Liver (tissue), 9 donors: ENCODE results near the gene FGD4. TPM values are rescaled to one million over a fixed set of nuclear protein-coding genes. Genes with fewer than 3 reads are reported as not detected.

Source experiments
- DNase-seq: peaks from one replicate; pipeline ENCODE4 v3.0.0-alpha.2; 2017; ENCODE audit warnings: low spot score
- H3K27ac ChIP-seq, 2 donors: one replicate each; pipeline ENCODE4 v1.7.0; 2013; ENCODE audit warnings: inconsistent platforms in 2 of 2, low read length in 2 of 2, control low read depth in 1 of 2, low read depth in 1 of 2, mild to moderate bottlenecking in 1 of 2
- H3K27me3 ChIP-seq, 4 donors: one replicate each; pipeline versions ENCODE4 v1.6.1 to v1.7.0; 2013; ENCODE audit warnings: low read length in 3 of 4, inconsistent platforms in 1 of 4, mild to moderate bottlenecking in 1 of 4, moderate library complexity in 1 of 4; ENCODE audit not compliant: control insufficient read depth in 4 of 4, insufficient read depth in 4 of 4
- H3K36me3 ChIP-seq, 4 donors: one replicate each; pipeline versions ENCODE4 v1.6.1 to v1.7.0; 2013; ENCODE audit warnings: low read length in 3 of 4, mild to moderate bottlenecking in 3 of 4, low read depth in 1 of 4, moderate library complexity in 1 of 4; ENCODE audit not compliant: control insufficient read depth in 4 of 4, insufficient read depth in 3 of 4
- H3K4me1 ChIP-seq, 4 donors: one replicate each; pipeline versions ENCODE4 v1.6.1 to v1.7.0; 2013; ENCODE audit warnings: low read length in 3 of 4, mild to moderate bottlenecking in 3 of 4, moderate library complexity in 1 of 4; ENCODE audit not compliant: control insufficient read depth in 4 of 4, insufficient read depth in 4 of 4
- H3K4me3 ChIP-seq, 3 donors: one replicate each; pipeline versions ENCODE4 v1.6.1 to v1.7.0; 2013; ENCODE audit warnings: low read length in 3 of 3, control low read depth in 1 of 3, low read depth in 1 of 3, mild to moderate bottlenecking in 1 of 3
- H3K9ac ChIP-seq, 2 donors: one replicate each; pipeline ENCODE4 v1.7.0; 2013; ENCODE audit warnings: low read length in 2 of 2, mild to moderate bottlenecking in 2 of 2, moderate library complexity in 2 of 2, control low read depth in 1 of 2, low read depth in 1 of 2
- H3K9me3 ChIP-seq, 4 donors: one replicate each; pipeline versions ENCODE4 v1.6.1 to v1.7.0; 2013; ENCODE audit warnings: low read length in 3 of 4; ENCODE audit not compliant: control insufficient read depth in 4 of 4
- CTCF ChIP-seq: fragments of 150-350 bp; IDR thresholded peaks from 2 replicates; pipeline ENCODE4 v1.5.1; 2017; ENCODE audit warnings: improper control_type of control experiment, low read depth, low read length; ENCODE audit not compliant: missing input control
- EGR1 ChIP-seq, 2 donors: IDR thresholded peaks; 2 replicates each; pipeline ENCODE4 v1.6.1; 2016 to 2018; ENCODE audit warnings: antibody characterized with exemption in 2 of 2, low read depth in 2 of 2
- FOXA1 ChIP-seq: IDR thresholded peaks from 2 replicates; pipeline ENCODE4 v1.6.1; 2016; ENCODE audit warnings: antibody characterized with exemption
- FOXA2 ChIP-seq: IDR thresholded peaks from 2 replicates; pipeline ENCODE4 v1.6.1; 2016; ENCODE audit warnings: antibody characterized with exemption
- GABPA ChIP-seq, 2 donors: IDR thresholded peaks in 1 of 2; conservative IDR thresholded peaks in 1 of 2; 2 replicates each; pipeline ENCODE4 v1.6.1; 2016; ENCODE audit warnings: antibody characterized with exemption in 2 of 2, mild to moderate bottlenecking in 1 of 2, moderate library complexity in 1 of 2
- HNF4A ChIP-seq, 2 donors: conservative IDR thresholded peaks; 2 replicates each; pipeline ENCODE4 v1.6.1; 2016; ENCODE audit warnings: antibody characterized with exemption in 2 of 2, mild to moderate bottlenecking in 2 of 2
- HNF4G ChIP-seq: IDR thresholded peaks from 2 replicates; pipeline ENCODE4 v1.6.1; 2016; ENCODE audit warnings: antibody characterized with exemption
- JUND ChIP-seq, 2 donors: IDR thresholded peaks; 2 replicates each; pipeline ENCODE4 v1.6.1; 2016; ENCODE audit warnings: antibody characterized with exemption in 2 of 2
- MAX ChIP-seq: IDR thresholded peaks from 2 replicates; pipeline ENCODE4 v1.6.1; 2016; ENCODE audit warnings: antibody characterized with exemption
- NR2F2 ChIP-seq: IDR thresholded peaks from 2 replicates; pipeline ENCODE4 v1.6.1; 2016; ENCODE audit warnings: antibody characterized with exemption
- RAD21 ChIP-seq, 2 donors: IDR thresholded peaks; 2 replicates each; pipeline ENCODE4 v1.6.1; 2016; ENCODE audit warnings: antibody characterized with exemption in 2 of 2, mild to moderate bottlenecking in 2 of 2
- RXRA ChIP-seq, 2 donors: IDR thresholded peaks; 2 replicates each; pipeline ENCODE4 v1.6.1; 2017 to 2018; ENCODE audit warnings: antibody characterized with exemption in 2 of 2, mild to moderate bottlenecking in 1 of 2
- SP1 ChIP-seq: IDR thresholded peaks from 2 replicates; pipeline ENCODE4 v1.6.1; 2018; ENCODE audit warnings: antibody characterized with exemption, mild to moderate bottlenecking
- TAF1 ChIP-seq: conservative IDR thresholded peaks from 2 replicates; pipeline ENCODE4 v1.6.1; 2016; ENCODE audit warnings: antibody characterized with exemption, mild to moderate bottlenecking
- YY1 ChIP-seq: IDR thresholded peaks from 2 replicates; pipeline ENCODE4 v1.6.1; 2016; ENCODE audit warnings: antibody characterized with exemption, mild to moderate bottlenecking
- ZBTB33 ChIP-seq: IDR thresholded peaks from 2 replicates; pipeline ENCODE4 v1.6.1; 2016; ENCODE audit warnings: antibody characterized with exemption
- WGBS: extraction: QIAGEN DNeasy Blood & Tissue Kit; methylation state at CpG from one replicate; pipeline ENCODE4 v1.1.7; 2013; 5-methylcytosine and 5-hydroxymethylcytosine counted together
- polyA plus RNA-seq, 2 donors: library from polyadenylated mRNA; stranded (reverse) in 1 of 2; unstranded in 1 of 2; fragments of 200-250 nt in 1 of 2; fragments of >200 nt in 1 of 2; fragmentation: Nextera tagmentation in 1 of 2; extraction: Ambion mirVana in 1 of 2; gene quantifications; one replicate each; pipeline versions ENCODE4 v1.2.1 to v1.2.3, GENCODE V29; 2013 to 2015
- total RNA-seq, 2 donors: library from RNA; depleted of rRNA; stranded (reverse); fragments of >200 nt; gene quantifications; one replicate each; pipeline ENCODE4 v1.2.3, GENCODE V29; 2014
- TF ChIP-seq, protein P1 (sequence below): IDR thresholded peaks from 2 replicates; pipeline ENCODE4 v1.6.1; 2016; ENCODE audit warnings: antibody characterized with exemption, mild to moderate bottlenecking
- TF ChIP-seq, protein P2 (sequence below): IDR thresholded peaks from 2 replicates; pipeline ENCODE4 v1.6.1; 2016; ENCODE audit warnings: antibody characterized with exemption
- donor health status: healthy.
- donor health status: healthy.
- donor health status: healthy.
- donor health status: healthy.
- donor health status: healthy.

Gene FGD4
- total and polyA plus RNA-seq, 4 donors, result 3.8 to 26.4 (median 9.0) TPM

DNA sequence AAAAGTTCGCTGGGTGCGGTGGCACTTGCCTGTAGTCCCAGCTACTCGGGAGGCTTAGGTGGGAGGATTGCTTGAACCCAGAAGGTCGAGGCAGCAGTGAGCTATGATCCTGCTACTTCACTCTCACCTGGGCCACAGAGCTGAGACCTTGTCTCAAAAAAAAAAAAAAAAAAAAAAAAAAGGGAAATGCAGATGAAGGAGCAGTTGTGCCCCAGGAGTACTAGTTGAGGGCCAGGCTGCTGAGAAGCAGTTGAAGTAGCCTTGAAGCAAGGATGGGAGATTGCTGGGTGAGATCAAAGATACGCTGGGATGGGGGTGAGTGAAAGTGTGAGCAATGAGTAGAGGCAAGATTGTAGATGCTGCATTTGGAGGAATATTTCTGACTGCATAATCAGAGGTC lies 186.3 kb downstream of the FGD4 start:
- Histone ChIP-seq H3K27ac (no peak overlapping the region), H3K4me1 (peaks cover 0 to 8% (median 5%) of the 10 kb centered on the region in 4 donors), H3K9ac (no peak overlapping the region), H3K27me3 (no peaks in the 10 kb centered on the region), H3K36me3 (peaks cover 6 to 26% (median 16%) of the 10 kb centered on the region in 4 donors), H3K4me3 (no peak overlapping the region), H3K9me3 (no peaks in the 10 kb centered on the region)
- no peak for TF ChIP-seq HNF4A (conservative IDR thresholded peaks at IDR 0.05)
- no peak for TF ChIP-seq YY1
- no peak for TF ChIP-seq JUND (IDR thresholded peaks at IDR 0.05)
- no peak for TF ChIP-seq RAD21 (IDR thresholded peaks at IDR 0.05)
- no peak for TF ChIP-seq RXRA (IDR thresholded peaks at IDR 0.05)
- no peak for TF ChIP-seq FOXA2
- TF ChIP-seq HNF4G, result no peak
- WGBS, result 96% methylated on average over 5 of the region's 5 CpGs
- DNase-seq, result no peak

- 81% methylated on average over 2 of the region's 2 CpGs for WGBS
- Histone ChIP-seq H3K4me3 (no peak overlapping the region), H3K4me1 (peaks cover 0 to 8% (median 5%) of the 10 kb centered on the region in 4 donors), H3K9ac (no peak overlapping the region), H3K27ac (no peak overlapping the region), H3K9me3 (no peaks in the 10 kb centered on the region), H3K36me3 (peaks cover 6 to 27% (median 17%) of the 10 kb centered on the region in 4 donors), H3K27me3 (no peaks in the 10 kb centered on the region)
- DNase-seq, result no peak
- TF ChIP-seq HNF4G, result no peak
- no peak for TF ChIP-seq FOXA2
- TF ChIP-seq HNF4A (conservative IDR thresholded peaks at IDR 0.05), result no peak
- TF ChIP-seq CTCF, result no peak
- TF ChIP-seq MAX, result no peak
- no peak for TF ChIP-seq FOXA1
- TF ChIP-seq RAD21 (IDR thresholded peaks at IDR 0.05), result no peak
- TF ChIP-seq SP1, result no peak
- TF ChIP-seq, protein P1, sequence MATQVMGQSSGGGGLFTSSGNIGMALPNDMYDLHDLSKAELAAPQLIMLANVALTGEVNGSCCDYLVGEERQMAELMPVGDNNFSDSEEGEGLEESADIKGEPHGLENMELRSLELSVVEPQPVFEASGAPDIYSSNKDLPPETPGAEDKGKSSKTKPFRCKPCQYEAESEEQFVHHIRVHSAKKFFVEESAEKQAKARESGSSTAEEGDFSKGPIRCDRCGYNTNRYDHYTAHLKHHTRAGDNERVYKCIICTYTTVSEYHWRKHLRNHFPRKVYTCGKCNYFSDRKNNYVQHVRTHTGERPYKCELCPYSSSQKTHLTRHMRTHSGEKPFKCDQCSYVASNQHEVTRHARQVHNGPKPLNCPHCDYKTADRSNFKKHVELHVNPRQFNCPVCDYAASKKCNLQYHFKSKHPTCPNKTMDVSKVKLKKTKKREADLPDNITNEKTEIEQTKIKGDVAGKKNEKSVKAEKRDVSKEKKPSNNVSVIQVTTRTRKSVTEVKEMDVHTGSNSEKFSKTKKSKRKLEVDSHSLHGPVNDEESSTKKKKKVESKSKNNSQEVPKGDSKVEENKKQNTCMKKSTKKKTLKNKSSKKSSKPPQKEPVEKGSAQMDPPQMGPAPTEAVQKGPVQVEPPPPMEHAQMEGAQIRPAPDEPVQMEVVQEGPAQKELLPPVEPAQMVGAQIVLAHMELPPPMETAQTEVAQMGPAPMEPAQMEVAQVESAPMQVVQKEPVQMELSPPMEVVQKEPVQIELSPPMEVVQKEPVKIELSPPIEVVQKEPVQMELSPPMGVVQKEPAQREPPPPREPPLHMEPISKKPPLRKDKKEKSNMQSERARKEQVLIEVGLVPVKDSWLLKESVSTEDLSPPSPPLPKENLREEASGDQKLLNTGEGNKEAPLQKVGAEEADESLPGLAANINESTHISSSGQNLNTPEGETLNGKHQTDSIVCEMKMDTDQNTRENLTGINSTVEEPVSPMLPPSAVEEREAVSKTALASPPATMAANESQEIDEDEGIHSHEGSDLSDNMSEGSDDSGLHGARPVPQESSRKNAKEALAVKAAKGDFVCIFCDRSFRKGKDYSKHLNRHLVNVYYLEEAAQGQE, result no peak
- TF ChIP-seq GABPA (IDR thresholded peaks at IDR 0.05 in 1 of 2, conservative IDR thresholded peaks at IDR 0.05 in 1 of 2), result no peak
- TF ChIP-seq RXRA (IDR thresholded peaks at IDR 0.05), result no peak
- no peak for TF ChIP-seq NR2F2
- no peak for TF ChIP-seq JUND (IDR thresholded peaks at IDR 0.05)
- no peak for TF ChIP-seq EGR1 (IDR thresholded peaks at IDR 0.05; ENCODE audit: low read depth in 2 of 2)
- TF ChIP-seq ZBTB33, result no peak
- TF ChIP-seq TAF1, result no peak
- no peak for TF ChIP-seq YY1
- TF ChIP-seq, protein P2, sequence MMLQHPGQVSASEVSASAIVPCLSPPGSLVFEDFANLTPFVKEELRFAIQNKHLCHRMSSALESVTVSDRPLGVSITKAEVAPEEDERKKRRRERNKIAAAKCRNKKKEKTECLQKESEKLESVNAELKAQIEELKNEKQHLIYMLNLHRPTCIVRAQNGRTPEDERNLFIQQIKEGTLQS, result no peak
Observed at GRCh38 chr12:32586390-32586789, 187.0 kb downstream of the FGD4 start.
